Measurements from ENCODE around the gene CYTH1.

Gene CYTH1

GRCh38 chr17:78679495-78680395 lies 102.3 kb downstream of the CYTH1 start:
- no peak overlapping the region for H3K4me3 ChIP-seq (ENCODE audit: low read length)
- TF ChIP-seq, protein P1, sequence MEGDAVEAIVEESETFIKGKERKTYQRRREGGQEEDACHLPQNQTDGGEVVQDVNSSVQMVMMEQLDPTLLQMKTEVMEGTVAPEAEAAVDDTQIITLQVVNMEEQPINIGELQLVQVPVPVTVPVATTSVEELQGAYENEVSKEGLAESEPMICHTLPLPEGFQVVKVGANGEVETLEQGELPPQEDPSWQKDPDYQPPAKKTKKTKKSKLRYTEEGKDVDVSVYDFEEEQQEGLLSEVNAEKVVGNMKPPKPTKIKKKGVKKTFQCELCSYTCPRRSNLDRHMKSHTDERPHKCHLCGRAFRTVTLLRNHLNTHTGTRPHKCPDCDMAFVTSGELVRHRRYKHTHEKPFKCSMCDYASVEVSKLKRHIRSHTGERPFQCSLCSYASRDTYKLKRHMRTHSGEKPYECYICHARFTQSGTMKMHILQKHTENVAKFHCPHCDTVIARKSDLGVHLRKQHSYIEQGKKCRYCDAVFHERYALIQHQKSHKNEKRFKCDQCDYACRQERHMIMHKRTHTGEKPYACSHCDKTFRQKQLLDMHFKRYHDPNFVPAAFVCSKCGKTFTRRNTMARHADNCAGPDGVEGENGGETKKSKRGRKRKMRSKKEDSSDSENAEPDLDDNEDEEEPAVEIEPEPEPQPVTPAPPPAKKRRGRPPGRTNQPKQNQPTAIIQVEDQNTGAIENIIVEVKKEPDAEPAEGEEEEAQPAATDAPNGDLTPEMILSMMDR (conservative IDR thresholded peaks at IDR 0.05; ENCODE audit: low read length), result no peak
- no peak for DNase-seq (ENCODE audit: low read depth)

DNA sequence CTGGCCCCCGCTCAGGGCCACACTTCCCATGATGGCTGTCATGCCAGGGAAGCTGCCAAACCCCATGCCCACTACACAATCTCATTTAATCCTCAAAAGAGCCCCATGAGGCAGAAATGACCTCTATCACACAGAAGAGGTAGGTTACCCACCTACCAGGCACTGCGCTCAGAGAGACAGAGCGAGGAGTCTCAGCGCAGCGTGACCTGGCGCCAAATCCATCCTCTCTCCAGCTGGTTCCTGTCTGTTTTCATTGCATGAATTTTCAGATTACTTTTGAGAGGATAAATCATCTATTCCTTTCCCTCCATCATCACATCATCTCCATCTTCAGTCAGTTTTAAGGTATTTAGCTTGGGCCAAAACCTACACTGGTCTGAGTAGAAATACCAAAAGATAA lies 103.4 kb downstream of the CYTH1 start:
- H3K4me3 ChIP-seq (ENCODE audit: low read length), result no peak overlapping the region
- TF ChIP-seq, protein P1 (conservative IDR thresholded peaks at IDR 0.05; ENCODE audit: low read length), result no peak

DNA sequence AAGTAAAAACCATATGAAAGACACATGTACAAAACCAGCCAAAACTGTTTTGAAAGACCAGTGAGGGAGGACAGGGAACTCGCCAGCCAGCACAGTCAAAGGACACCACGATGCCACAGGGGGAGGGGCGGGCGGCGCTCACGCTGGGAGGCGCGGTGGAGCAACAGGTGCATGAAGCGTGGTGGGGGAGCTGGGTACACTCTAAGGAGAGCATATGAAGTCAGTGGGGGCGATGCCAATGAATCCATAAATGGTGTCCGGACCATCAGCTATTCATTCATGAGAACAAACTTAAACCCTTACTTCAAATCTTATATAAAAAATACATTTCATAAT lies 103.9 kb downstream of the CYTH1 start:
- DNase-seq (ENCODE audit: low read depth), result no peak
- H3K4me3 ChIP-seq (ENCODE audit: low read length), result no peak overlapping the region
- TF ChIP-seq, protein P1 (conservative IDR thresholded peaks at IDR 0.05; ENCODE audit: low read length), result no peak

More for the DNA sequence above, 103.4 kb downstream of the CYTH1 start:
- no peak for DNase-seq (ENCODE audit: low read depth)

- no peak for DNase-seq (ENCODE audit: low read depth)
- H3K4me3 ChIP-seq (ENCODE audit: low read length), result no peak overlapping the region
- TF ChIP-seq, protein P1 (conservative IDR thresholded peaks at IDR 0.05; ENCODE audit: low read length), result no peak
These were observed 104.5 kb downstream of the CYTH1 start for GRCh38 chr17:78677303-78678221.

DNA sequence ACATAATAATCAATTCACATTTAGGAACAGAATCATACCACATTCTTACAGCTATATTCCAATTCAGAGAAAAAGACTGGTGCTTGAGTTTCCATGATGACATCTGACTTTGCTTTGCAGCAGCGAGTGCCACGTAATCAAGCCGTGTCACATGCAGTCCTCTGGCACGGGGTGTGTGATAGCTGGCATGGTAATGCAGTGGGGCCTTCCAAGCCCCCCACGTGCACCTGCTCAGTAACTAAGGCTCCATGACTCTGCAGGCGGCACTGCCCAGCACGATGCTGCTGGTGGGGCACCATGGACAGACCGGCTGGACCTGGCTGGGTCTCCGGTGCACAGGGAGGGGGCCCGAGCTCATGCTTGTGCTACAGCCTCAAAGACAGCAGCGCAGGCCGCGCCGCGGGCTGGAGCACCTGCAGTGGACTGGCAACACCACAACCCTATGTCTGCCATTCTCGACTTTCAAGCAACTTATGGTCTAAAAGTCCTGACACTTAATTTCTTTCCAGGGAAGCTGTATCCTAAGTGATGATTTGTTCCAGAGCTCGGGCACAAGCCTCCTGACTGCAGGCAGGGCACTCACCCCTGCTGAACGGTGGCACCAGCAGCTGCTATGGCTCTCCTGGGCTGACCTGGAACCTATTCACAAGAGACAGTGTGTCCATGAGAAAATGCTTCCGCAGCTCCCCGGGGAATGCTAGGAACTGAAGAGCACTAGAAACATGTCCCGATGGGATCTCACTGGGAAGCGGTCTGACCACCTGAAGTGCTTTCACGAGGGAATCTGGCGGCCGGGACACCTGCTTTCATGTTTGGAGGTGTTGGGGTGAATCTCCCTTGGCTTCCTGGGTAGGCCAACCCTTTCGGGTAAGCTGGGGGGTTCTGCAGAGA lies 105.4 kb downstream of the CYTH1 start:
- no peak overlapping the region for H3K4me3 ChIP-seq (ENCODE audit: low read length)
- TF ChIP-seq, protein P1 (conservative IDR thresholded peaks at IDR 0.05; ENCODE audit: low read length), result no peak
- DNase-seq (ENCODE audit: low read depth), result no peak

GRCh38 chr17:78675836-78676235 lies 106.2 kb downstream of the CYTH1 start:
- H3K4me3 ChIP-seq (ENCODE audit: low read length), result no peak overlapping the region
- no peak for DNase-seq (ENCODE audit: low read depth)
- TF ChIP-seq, protein P1 (conservative IDR thresholded peaks at IDR 0.05; ENCODE audit: low read length), result no peak
